ENCODE results near the gene SEMA3C.
"Not testable (repeated sequence)": the region's sequence is repeated elsewhere in the genome, so short reads cannot be mapped to it uniquely, and the experiment has no call there.

SEMA3C gene

GRCh38 chr7:80943342-80943741, 24.5 kb upstream of the SEMA3C start:
- H3K4me1 ChIP-seq (ENCODE audit: insufficient read depth, low read length), result peaks cover 28% of the 10 kb centered on the region
- H3K27ac ChIP-seq (ENCODE audit: low read depth, low read length), result no peak overlapping the region
- H3K9ac ChIP-seq (ENCODE audit: low read length), result no peak overlapping the region
- no peaks in the 10 kb centered on the region for H3K36me3 ChIP-seq (ENCODE audit: insufficient read depth, low read length)
- no peaks in the 10 kb centered on the region for H3K9me3 ChIP-seq (ENCODE audit: low read length)
- H3K4me3 ChIP-seq (ENCODE audit: low read depth in 1 of 2, low read length in 2 of 2), result no peak overlapping the region
- no peaks in the 10 kb centered on the region for H3K27me3 ChIP-seq (ENCODE audit: control insufficient read depth in 1 of 2, insufficient read depth in 2 of 2, low read length in 2 of 2)

DNA sequence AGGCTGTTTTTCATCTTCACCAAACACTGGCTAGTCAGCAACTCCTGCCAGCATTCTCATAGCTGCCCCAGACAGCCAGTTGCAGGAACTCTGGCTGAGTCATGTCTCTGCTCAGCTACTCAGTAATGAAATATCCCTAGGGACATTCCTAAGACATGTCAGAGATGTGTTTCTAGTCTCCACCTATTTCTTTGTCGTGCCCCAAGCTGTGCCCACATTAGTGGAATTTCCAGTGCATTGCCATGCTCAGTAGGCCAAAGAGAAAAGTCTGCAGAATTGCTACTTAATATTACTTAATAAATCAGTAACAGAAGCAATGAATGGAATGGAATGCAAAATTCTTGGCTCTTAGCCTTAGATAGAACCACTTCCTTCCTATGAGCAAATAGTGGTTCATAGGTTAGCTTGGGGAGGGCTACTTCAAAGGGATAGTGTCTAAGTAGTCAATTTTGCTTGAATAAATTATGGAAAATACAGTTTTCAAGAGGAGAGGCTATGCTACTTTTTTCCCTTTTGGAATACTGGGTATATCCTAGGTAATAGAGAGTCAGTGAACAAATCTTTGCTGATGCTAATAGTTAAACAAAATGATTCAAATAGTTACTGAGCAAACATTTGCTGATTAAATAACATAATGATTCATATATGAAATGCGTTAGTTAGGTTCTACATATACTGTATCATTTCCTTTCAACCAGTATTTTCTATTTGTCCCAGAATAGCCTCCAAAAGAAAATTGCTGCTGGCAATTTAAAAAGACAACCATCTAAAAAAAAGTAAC, 23.6 kb upstream of the SEMA3C start:
- Histone ChIP-seq H3K9me3 (ENCODE audit: low read length) (no peaks in the 10 kb centered on the region), H3K27me3 (ENCODE audit: control insufficient read depth in 1 of 2, insufficient read depth in 2 of 2, low read length in 2 of 2) (no peaks in the 10 kb centered on the region), H3K4me1 (ENCODE audit: insufficient read depth, low read length) (peaks cover 21% of the 10 kb centered on the region), H3K36me3 (ENCODE audit: insufficient read depth, low read length) (no peaks in the 10 kb centered on the region), H3K9ac (ENCODE audit: low read length) (no peak overlapping the region), H3K27ac (ENCODE audit: low read depth, low read length) (peak overlapping the region; percentile 70), H3K4me3 (ENCODE audit: low read depth in 1 of 2, low read length in 2 of 2) (no peak overlapping the region)

DNA sequence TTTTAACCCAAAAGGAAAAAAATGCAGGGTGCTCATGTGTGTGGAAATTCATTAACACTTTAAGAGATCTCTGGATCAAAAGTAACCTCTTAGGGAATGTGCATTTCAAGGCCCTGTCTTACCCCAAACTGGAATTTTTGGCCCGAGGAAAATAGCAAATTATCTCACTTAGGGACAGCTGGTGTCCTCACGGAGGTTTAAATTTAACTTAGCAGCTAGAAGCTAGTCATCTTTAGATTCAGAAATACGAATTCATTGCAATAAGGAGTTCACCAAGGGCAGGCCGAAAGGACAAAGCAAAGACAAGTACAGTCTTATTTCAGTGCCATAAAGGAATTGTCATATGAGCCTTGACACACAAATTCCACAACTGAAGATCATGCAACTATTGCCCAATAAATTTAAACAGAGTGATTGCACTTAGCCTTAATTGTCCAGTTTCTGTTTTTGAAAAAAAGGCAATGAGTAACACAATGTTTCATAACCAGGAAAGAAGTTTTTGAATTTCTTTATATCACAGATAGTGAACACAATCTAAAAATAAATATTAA, 22.4 kb upstream of the SEMA3C start:
- Histone ChIP-seq H3K4me1 (ENCODE audit: insufficient read depth, low read length) (peaks cover 20% of the 10 kb centered on the region), H3K9me3 (ENCODE audit: low read length) (no peaks in the 10 kb centered on the region), H3K9ac (ENCODE audit: low read length) (no peak overlapping the region), H3K4me3 (ENCODE audit: low read depth in 1 of 2, low read length in 2 of 2) (no peak overlapping the region), H3K27ac (ENCODE audit: low read depth, low read length) (no peak overlapping the region), H3K36me3 (ENCODE audit: insufficient read depth, low read length) (no peaks in the 10 kb centered on the region), H3K27me3 (ENCODE audit: control insufficient read depth in 1 of 2, insufficient read depth in 2 of 2, low read length in 2 of 2) (no peaks in the 10 kb centered on the region)

GRCh38 chr7:80940539-80941207, 21.8 kb upstream of the SEMA3C start:
- Histone ChIP-seq H3K9me3 (ENCODE audit: low read length) (no peaks in the 10 kb centered on the region), H3K36me3 (ENCODE audit: insufficient read depth, low read length) (no peaks in the 10 kb centered on the region), H3K27me3 (ENCODE audit: control insufficient read depth in 1 of 2, insufficient read depth in 2 of 2, low read length in 2 of 2) (no peaks in the 10 kb centered on the region), H3K27ac (ENCODE audit: low read depth, low read length) (no peak overlapping the region), H3K4me1 (ENCODE audit: insufficient read depth, low read length) (peaks cover 16% of the 10 kb centered on the region), H3K4me3 (ENCODE audit: low read depth in 1 of 2, low read length in 2 of 2) (no peak overlapping the region), H3K9ac (ENCODE audit: low read length) (no peak overlapping the region)

GRCh38 chr7:80937336-80937735, 18.5 kb upstream of the SEMA3C start:
- H3K4me3 ChIP-seq (ENCODE audit: low read depth in 1 of 2, low read length in 2 of 2), result no peak overlapping the region
- peaks cover 7% of the 10 kb centered on the region for H3K4me1 ChIP-seq (ENCODE audit: insufficient read depth, low read length)
- H3K27me3 ChIP-seq (ENCODE audit: control insufficient read depth in 1 of 2, insufficient read depth in 2 of 2, low read length in 2 of 2), result no peaks in the 10 kb centered on the region
- H3K27ac ChIP-seq (ENCODE audit: low read depth, low read length), result no peak overlapping the region
- H3K9me3 ChIP-seq (ENCODE audit: low read length), result no peaks in the 10 kb centered on the region
- no peak overlapping the region for H3K9ac ChIP-seq (ENCODE audit: low read length)
- H3K36me3 ChIP-seq (ENCODE audit: insufficient read depth, low read length), result no peaks in the 10 kb centered on the region

DNA sequence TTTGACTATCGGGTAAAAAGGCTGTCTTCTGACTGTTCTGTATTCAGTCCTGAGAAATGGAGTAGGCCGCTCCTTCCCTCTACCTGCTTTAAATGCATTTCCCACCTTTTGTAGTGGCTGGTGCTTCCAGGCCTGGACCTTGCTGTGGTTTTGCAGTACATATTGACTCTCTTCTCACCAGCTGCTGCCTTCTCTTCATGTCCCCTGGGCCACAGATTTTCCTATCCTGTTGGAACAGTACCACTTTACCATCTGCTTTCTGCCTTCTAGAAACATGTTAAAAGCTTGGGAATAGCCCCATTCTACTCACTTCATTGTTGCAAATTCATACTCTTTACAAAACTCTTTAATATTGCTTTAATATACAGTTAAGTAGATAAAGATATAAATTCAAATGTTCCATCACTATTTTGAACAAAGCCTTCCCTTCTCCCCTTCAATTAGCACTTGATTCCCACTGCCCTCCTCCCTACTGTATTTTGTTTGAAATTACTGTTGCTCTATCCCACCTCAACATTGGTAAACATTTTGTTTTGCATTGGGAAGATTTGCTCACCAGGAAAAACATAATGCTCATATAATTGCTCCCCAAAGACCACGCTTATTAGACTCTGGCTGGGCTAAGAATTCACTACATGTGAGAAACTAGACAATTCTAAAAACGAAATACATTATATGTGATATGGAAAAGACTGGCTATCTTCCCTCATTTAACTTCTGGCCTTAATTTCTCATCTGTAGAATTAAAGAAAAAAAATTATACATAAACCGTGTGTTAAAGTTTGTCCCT, 17.3 kb upstream of the SEMA3C start:
- peaks cover 1% of the 10 kb centered on the region for H3K4me1 ChIP-seq (ENCODE audit: insufficient read depth, low read length)
- H3K36me3 ChIP-seq (ENCODE audit: insufficient read depth, low read length), result no peaks in the 10 kb centered on the region
- H3K27me3 ChIP-seq (ENCODE audit: control insufficient read depth in 1 of 2, insufficient read depth in 2 of 2, low read length in 2 of 2), result no peaks in the 10 kb centered on the region
- no peak overlapping the region for H3K9ac ChIP-seq (ENCODE audit: low read length)
- H3K27ac ChIP-seq (ENCODE audit: low read depth, low read length), result no peak overlapping the region
- H3K4me3 ChIP-seq (ENCODE audit: low read depth in 1 of 2, low read length in 2 of 2), result no peak overlapping the region
- no peaks in the 10 kb centered on the region for H3K9me3 ChIP-seq (ENCODE audit: low read length)

GRCh38 chr7:80934321-80934720, 15.5 kb upstream of the SEMA3C start:
- Histone ChIP-seq H3K27ac (ENCODE audit: low read depth, low read length) (no peak overlapping the region), H3K27me3 (ENCODE audit: control insufficient read depth in 1 of 2, insufficient read depth in 2 of 2, low read length in 2 of 2) (no peaks in the 10 kb centered on the region), H3K4me3 (ENCODE audit: low read depth in 1 of 2, low read length in 2 of 2) (no peak overlapping the region), H3K9me3 (ENCODE audit: low read length) (no peaks in the 10 kb centered on the region), H3K9ac (ENCODE audit: low read length) (no peak overlapping the region), H3K4me1 (ENCODE audit: insufficient read depth, low read length) (no peaks in the 10 kb centered on the region), H3K36me3 (ENCODE audit: insufficient read depth, low read length) (no peaks in the 10 kb centered on the region)

- no peaks in the 10 kb centered on the region for H3K4me1 ChIP-seq (ENCODE audit: insufficient read depth, low read length)
- no peaks in the 10 kb centered on the region for H3K27me3 ChIP-seq (ENCODE audit: control insufficient read depth in 1 of 2, insufficient read depth in 2 of 2, low read length in 2 of 2)
- H3K9ac ChIP-seq (ENCODE audit: low read length), result no peak overlapping the region
- H3K27ac ChIP-seq (ENCODE audit: low read depth, low read length), result no peak overlapping the region
- no peaks in the 10 kb centered on the region for H3K36me3 ChIP-seq (ENCODE audit: insufficient read depth, low read length)
- H3K4me3 ChIP-seq (ENCODE audit: low read depth in 1 of 2, low read length in 2 of 2), result no peak overlapping the region
- no peaks in the 10 kb centered on the region for H3K9me3 ChIP-seq (ENCODE audit: low read length)
Measured at GRCh38 chr7:80932536-80932935, 13.7 kb upstream of the SEMA3C start.

DNA sequence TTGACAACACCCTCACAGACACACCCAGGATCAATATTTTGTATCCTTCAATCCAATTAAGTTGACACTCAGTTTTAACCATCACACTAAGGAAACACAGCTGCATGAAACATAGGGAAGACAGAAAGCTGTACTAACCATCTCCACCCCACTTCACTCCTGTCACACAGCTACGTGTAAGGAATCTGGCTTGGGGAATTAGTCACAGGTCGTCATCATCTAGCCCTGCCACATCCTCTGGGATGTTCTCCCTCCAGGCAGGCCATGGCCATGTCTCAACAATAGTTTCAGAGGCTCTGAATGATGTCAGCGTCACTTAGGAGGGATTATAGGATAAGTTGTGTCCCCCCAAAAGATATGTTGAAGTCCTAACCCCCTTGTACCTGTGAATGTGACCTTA, 10.8 kb upstream of the SEMA3C start:
- H3K9me3 ChIP-seq (ENCODE audit: low read length), result no peaks in the 10 kb centered on the region
- no peak overlapping the region for H3K27ac ChIP-seq (ENCODE audit: low read depth, low read length)
- H3K36me3 ChIP-seq (ENCODE audit: insufficient read depth, low read length), result no peaks in the 10 kb centered on the region
- H3K9ac ChIP-seq (ENCODE audit: low read length), result no peak overlapping the region
- no peaks in the 10 kb centered on the region for H3K27me3 ChIP-seq (ENCODE audit: control insufficient read depth in 1 of 2, insufficient read depth in 2 of 2, low read length in 2 of 2)
- no peaks in the 10 kb centered on the region for H3K4me1 ChIP-seq (ENCODE audit: insufficient read depth, low read length)
- H3K4me3 ChIP-seq (ENCODE audit: low read depth in 1 of 2, low read length in 2 of 2), result no peak overlapping the region

- not testable (repeated sequence) for H3K4me3 ChIP-seq (ENCODE audit: low read depth in 1 of 2, low read length in 2 of 2); H3K36me3 ChIP-seq (ENCODE audit: insufficient read depth, low read length); H3K27ac ChIP-seq (ENCODE audit: low read depth, low read length); H3K9ac ChIP-seq (ENCODE audit: low read length); H3K27me3 ChIP-seq (ENCODE audit: control insufficient read depth in 1 of 2, insufficient read depth in 2 of 2, low read length in 2 of 2); H3K4me1 ChIP-seq (ENCODE audit: insufficient read depth, low read length); H3K9me3 ChIP-seq (ENCODE audit: low read length)
Measured at GRCh38 chr7:80926955-80927354, 8.1 kb upstream of the SEMA3C start.

DNA sequence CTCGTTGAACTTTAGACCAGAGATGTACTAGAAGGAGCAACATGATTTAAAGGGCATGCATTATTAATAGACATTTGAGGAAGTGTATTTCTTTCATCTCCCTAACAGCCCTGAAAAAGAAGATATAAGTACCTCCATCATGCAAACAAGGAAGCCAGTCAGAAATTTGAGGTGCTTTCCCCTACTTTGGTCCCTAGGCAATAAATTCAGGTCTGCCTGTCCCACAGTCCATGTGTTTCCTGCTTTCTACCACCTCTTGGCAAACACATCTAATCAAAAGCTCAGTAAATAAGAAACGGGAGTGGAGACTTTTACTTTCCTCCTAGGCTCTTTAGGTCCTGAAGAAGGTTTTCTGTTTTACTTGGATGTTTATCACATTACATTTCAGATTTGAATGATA, 5.2 kb upstream of the SEMA3C start:
- peaks cover 11% of the 10 kb centered on the region for H3K4me1 ChIP-seq (ENCODE audit: insufficient read depth, low read length)
- no peaks in the 10 kb centered on the region for H3K36me3 ChIP-seq (ENCODE audit: insufficient read depth, low read length)
- no peak overlapping the region for H3K27ac ChIP-seq (ENCODE audit: low read depth, low read length)
- no peaks in the 10 kb centered on the region for H3K27me3 ChIP-seq (ENCODE audit: control insufficient read depth in 1 of 2, insufficient read depth in 2 of 2, low read length in 2 of 2)
- no peaks in the 10 kb centered on the region for H3K9me3 ChIP-seq (ENCODE audit: low read length)
- H3K4me3 ChIP-seq (ENCODE audit: low read depth in 1 of 2, low read length in 2 of 2), result no peak overlapping the region
- H3K9ac ChIP-seq (ENCODE audit: low read length), result no peak overlapping the region
